Ishikawa (cell line): ENCODE measurements around the gene KCNQ1.

ENCODE experiments used
- CEBPB ChIP-seq: IDR thresholded peaks from 2 replicates; pipeline ENCODE4 v1.6.1; 2012
- CREB1 ChIP-seq: IDR thresholded peaks from 2 replicates; pipeline ENCODE4 v1.6.1; 2012; ENCODE audit warnings: low read depth
- EGR1 ChIP-seq: IDR thresholded peaks from 2 replicates; pipeline ENCODE4 v1.6.1; 2012
- EP300 ChIP-seq: IDR thresholded peaks from 2 replicates; pipeline ENCODE4 v1.6.1; 2012; ENCODE audit warnings: borderline replicate concordance
- FOXM1 ChIP-seq: IDR thresholded peaks from 2 replicates; pipeline ENCODE4 v1.6.1; 2012; ENCODE audit warnings: low read depth, borderline replicate concordance
- NFIC ChIP-seq: IDR thresholded peaks from 2 replicates; pipeline ENCODE4 v1.6.1; 2012
- RAD21 ChIP-seq: IDR thresholded peaks from 2 replicates; pipeline ENCODE4 v1.6.1; 2012; ENCODE audit warnings: low read depth
- TAF1 ChIP-seq: IDR thresholded peaks from 2 replicates; pipeline ENCODE4 v1.6.1; 2012; ENCODE audit warnings: low read depth, mild to moderate bottlenecking
- TCF12 ChIP-seq: IDR thresholded peaks from 2 replicates; pipeline ENCODE4 v1.6.1; 2012; ENCODE audit warnings: low read depth
- TEAD4 ChIP-seq: IDR thresholded peaks from 2 replicates; pipeline ENCODE4 v1.6.1; 2012
- YY1 ChIP-seq: IDR thresholded peaks from 2 replicates; pipeline ENCODE4 v1.6.1; 2012; ENCODE audit warnings: low read depth
- ZBTB7A ChIP-seq: IDR thresholded peaks from 2 replicates; pipeline ENCODE4 v1.6.1; 2012; ENCODE audit warnings: low read depth
- TF ChIP-seq, protein P1 (sequence below): IDR thresholded peaks from 2 replicates; pipeline ENCODE4 v1.6.1; 2012; ENCODE audit warnings: low read depth, mild to moderate bottlenecking
- TF ChIP-seq, protein P2 (sequence below): IDR thresholded peaks from 2 replicates; pipeline ENCODE4 v1.6.1; 2012
- TF ChIP-seq, protein P3 (sequence below): IDR thresholded peaks from 2 replicates; pipeline ENCODE4 v1.6.1; 2012

KCNQ1 gene

DNA sequence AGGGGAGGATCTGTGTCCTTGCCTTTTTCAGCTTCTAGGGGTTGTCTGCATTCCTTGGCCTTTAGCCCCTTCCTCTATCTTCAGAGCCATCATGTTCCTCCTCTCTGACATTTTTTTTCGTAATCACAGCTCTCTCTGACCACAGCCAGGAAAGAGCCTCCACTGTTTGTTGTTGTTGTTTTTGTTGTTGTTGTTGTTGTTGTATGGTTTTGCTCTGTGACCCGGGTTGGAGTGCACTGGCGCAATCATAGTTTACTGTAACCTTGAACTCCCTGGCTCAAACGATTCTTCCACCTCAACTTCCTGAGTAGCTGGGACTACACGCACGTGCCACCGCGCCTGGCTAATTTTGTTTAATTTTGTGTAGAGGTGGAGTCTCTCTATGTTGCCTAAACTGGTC lies 310.3 kb downstream of the KCNQ1 start:
- TF ChIP-seq CREB1 (no peak), NFIC (no peak), RAD21 (no peak), EP300 (no peak), TEAD4 (no peak)
- TF ChIP-seq, protein P1, sequence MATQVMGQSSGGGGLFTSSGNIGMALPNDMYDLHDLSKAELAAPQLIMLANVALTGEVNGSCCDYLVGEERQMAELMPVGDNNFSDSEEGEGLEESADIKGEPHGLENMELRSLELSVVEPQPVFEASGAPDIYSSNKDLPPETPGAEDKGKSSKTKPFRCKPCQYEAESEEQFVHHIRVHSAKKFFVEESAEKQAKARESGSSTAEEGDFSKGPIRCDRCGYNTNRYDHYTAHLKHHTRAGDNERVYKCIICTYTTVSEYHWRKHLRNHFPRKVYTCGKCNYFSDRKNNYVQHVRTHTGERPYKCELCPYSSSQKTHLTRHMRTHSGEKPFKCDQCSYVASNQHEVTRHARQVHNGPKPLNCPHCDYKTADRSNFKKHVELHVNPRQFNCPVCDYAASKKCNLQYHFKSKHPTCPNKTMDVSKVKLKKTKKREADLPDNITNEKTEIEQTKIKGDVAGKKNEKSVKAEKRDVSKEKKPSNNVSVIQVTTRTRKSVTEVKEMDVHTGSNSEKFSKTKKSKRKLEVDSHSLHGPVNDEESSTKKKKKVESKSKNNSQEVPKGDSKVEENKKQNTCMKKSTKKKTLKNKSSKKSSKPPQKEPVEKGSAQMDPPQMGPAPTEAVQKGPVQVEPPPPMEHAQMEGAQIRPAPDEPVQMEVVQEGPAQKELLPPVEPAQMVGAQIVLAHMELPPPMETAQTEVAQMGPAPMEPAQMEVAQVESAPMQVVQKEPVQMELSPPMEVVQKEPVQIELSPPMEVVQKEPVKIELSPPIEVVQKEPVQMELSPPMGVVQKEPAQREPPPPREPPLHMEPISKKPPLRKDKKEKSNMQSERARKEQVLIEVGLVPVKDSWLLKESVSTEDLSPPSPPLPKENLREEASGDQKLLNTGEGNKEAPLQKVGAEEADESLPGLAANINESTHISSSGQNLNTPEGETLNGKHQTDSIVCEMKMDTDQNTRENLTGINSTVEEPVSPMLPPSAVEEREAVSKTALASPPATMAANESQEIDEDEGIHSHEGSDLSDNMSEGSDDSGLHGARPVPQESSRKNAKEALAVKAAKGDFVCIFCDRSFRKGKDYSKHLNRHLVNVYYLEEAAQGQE = no peak
- TF ChIP-seq, protein P2, sequence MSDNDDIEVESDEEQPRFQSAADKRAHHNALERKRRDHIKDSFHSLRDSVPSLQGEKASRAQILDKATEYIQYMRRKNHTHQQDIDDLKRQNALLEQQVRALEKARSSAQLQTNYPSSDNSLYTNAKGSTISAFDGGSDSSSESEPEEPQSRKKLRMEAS = no peak

DNA sequence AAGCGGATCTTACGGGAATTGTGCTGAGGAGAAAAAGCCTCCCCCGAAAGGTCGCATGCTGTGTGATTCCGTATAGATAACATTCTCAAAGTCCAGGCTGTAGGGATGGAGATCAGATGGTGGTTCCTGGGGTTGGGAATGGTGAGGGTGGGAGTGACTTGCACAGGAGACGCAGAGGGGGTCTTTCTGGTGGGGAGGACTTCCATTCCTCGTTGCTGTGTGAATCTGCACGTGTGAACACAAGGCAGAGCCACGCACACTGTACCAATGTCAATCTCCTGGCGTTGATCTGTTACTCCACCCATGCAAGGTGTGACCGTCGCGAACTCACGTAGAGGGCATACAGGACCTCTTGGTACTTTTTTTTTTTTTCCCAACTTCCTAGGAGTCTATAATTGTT lies 313.9 kb downstream of the KCNQ1 start:
- no peak for TF ChIP-seq TAF1
- TF ChIP-seq EGR1 = no peak
- no peak for TF ChIP-seq CREB1
- no peak for TF ChIP-seq YY1
- no peak for TF ChIP-seq ZBTB7A
- TF ChIP-seq TCF12 = no peak
- TF ChIP-seq FOXM1 = no peak
- TF ChIP-seq, protein P1 = no peak
- TF ChIP-seq RAD21 = no peak
- TF ChIP-seq, protein P3, sequence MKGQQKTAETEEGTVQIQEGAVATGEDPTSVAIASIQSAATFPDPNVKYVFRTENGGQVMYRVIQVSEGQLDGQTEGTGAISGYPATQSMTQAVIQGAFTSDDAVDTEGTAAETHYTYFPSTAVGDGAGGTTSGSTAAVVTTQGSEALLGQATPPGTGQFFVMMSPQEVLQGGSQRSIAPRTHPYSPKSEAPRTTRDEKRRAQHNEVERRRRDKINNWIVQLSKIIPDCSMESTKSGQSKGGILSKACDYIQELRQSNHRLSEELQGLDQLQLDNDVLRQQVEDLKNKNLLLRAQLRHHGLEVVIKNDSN = no peak
- TF ChIP-seq, protein P2 = no peak
- no peak for TF ChIP-seq CEBPB
- TF ChIP-seq TEAD4 = no peak
- no peak for TF ChIP-seq EP300
- TF ChIP-seq NFIC = no peak

DNA sequence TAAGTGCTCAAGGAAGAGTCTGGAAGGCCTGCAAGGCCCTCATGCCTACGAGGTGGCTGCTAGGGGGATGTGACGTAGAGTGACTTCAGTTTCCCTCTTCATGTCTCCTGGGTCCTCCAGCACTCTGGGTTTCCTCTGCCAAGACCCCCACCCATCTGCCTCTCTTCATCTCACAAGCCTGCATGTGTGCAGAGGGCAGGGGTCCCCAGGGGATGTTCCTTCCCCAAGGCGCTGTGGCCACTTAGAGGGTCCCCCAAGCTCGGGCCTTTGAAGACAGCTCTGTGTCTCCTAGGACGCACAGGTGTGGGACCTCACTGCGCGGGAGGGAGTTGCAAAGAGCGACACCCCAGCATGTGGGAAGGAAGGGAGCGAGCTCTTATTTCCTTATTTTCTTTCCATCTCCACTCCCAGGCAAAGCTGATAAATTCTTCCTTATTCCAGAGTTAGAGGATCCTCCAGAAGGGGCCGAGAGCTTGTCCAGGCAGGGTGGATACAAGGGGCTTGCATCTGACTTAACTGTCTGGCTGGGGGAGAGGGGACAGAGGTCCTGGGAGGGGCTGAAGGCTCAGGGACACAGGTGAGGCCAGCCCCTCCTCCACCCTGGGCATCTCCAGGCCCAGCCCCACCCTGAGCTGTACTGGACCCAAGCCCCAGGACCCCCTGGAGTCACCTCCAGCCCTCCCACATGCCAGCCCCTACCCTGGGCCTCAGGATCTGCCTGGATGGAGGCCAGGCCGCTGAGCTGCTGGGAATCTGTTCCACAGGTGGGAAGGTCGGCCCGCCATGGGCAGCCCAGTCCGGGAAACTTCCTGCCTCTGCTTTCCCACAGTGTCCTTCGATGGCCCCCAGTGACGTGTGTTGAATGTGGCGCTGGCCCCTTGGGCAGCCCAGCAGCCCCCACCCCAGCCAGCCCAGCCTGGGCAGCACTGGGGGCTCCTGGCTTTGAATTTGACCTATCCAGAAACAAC lies 314.7 kb downstream of the KCNQ1 start:
- TF ChIP-seq, protein P1 = no peak
- TF ChIP-seq YY1 (no peak), TEAD4 (no peak), NFIC (no peak), CREB1 (no peak), CEBPB (no peak), RAD21 (no peak)
- TF ChIP-seq, protein P3 = no peak

DNA sequence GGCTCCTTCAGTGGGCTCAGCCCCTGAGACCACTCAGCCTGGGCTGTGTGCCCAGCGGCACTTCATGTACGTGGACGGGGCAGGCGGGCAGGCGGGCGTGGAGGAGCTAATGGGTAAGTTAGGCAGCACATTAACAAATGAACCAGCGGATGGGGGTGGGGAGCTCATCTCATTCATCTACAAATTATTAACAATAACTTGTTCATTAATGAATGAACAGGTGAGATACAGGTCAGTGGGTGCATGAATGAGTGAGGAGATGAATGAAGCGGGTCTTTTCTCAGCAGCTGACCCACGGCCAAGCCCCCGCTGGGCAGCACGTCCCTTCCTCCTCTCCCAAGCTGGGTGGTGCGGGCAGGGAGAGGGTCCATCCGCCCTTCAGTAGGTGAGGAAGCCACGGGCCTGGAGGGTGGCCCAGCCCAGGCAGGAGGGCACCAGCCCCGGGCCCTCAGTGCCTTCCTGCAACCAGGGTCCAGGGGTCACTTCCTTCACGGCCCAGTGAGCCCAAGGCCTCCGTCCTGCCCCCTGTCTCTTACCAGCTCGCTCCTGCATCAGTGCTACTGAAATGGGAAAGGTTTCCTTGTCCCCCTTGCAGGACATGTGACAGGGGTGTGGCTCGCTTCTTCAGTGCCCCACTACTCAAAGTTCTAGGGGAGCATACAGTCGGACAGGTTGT lies 315.5 kb downstream of the KCNQ1 start:
- TF ChIP-seq RAD21 (no peak), ZBTB7A (no peak), YY1 (no peak), EP300 (no peak), CREB1 (no peak), EGR1 (no peak), FOXM1 (no peak), CEBPB (no peak), TAF1 (no peak)
- TF ChIP-seq, protein P3 = no peak
- TF ChIP-seq, protein P1 = no peak
- TF ChIP-seq, protein P2 = no peak
